SK-N-MC (cell line): ENCODE results near the gene TINAG.
"Not testable (repeated sequence)": the region's sequence is repeated elsewhere in the genome, so short reads cannot be mapped to it uniquely, and the experiment has no call there.

Experiments
- DNase-seq: peaks from one replicate; pipeline ENCODE4 v3.0.0-alpha.2; 2011; ENCODE audit warnings: low read depth, low spot score
- H3K27ac ChIP-seq: fragments of 200-600 bp; sonication (generic); 2 replicates; pipeline ENCODE4 v1.5.1; 2016; ENCODE audit warnings: mixed run types
- H3K36me3 ChIP-seq: fragments of 200-600 bp; sonication (generic); 2 replicates; pipeline ENCODE4 v1.6.1; 2017; ENCODE audit warnings: antibody characterized with exemption, low read length, mixed read lengths; ENCODE audit not compliant: insufficient read depth
- H3K4me3 ChIP-seq: fragments of 200-600 bp; sonication (generic); 2 replicates; pipeline ENCODE4 v1.5.1; 2016
- H3K9ac ChIP-seq: fragments of 200-600 bp; sonication (generic); 2 replicates; pipeline ENCODE4 v1.8.0; 2017; ENCODE audit warnings: mixed run types, mixed read lengths; ENCODE audit not compliant: insufficient read length
- H3K9me3 ChIP-seq: fragments of 200-600 bp; sonication (generic); 2 replicates; pipeline ENCODE4 v1.6.1; 2017; ENCODE audit warnings: low read depth, mild to moderate bottlenecking, antibody characterized with exemption, low read length, moderate library complexity, mixed read lengths
- EZH2 ChIP-seq: fragments of 200-600 bp; sonication (generic); IDR thresholded peaks from one replicate; pipeline ENCODE4 v1.6.1; 2017; ENCODE audit warnings: antibody characterized with exemption
- FOXP2 ChIP-seq: optimal IDR thresholded peaks from 2 replicates; pipeline ENCODE3; 2011; ENCODE audit warnings: mild to moderate bottlenecking, moderate library complexity; ENCODE audit not compliant: insufficient read depth; ENCODE audit errors: extremely low read length, control extremely low read depth
- POLR2AphosphoS5 ChIP-seq: IDR thresholded peaks from 2 replicates; pipeline ENCODE4 v1.6.1; 2012; ENCODE audit warnings: mild to moderate bottlenecking, low read depth, low read length, borderline replicate concordance

Gene TINAG

GRCh38 chr6:54320871-54321270 lies 12.6 kb downstream of the TINAG start:
- TF ChIP-seq EZH2 (no peak), FOXP2 (no peak), POLR2AphosphoS5 (no peak)
- H3K9ac ChIP-seq: no peak overlapping the region
- H3K9me3 ChIP-seq: no peaks in the 10 kb centered on the region
- no peaks in the 10 kb centered on the region for H3K36me3 ChIP-seq
- no peak overlapping the region for H3K27ac ChIP-seq
- DNase-seq: no peak
- no peak overlapping the region for H3K4me3 ChIP-seq

- Histone ChIP-seq H3K27ac (no peak overlapping the region), H3K36me3 (no peaks in the 10 kb centered on the region), H3K9me3 (no peaks in the 10 kb centered on the region), H3K9ac (no peak overlapping the region), H3K4me3 (no peak overlapping the region)
- no peak for TF ChIP-seq EZH2
- TF ChIP-seq FOXP2: no peak
- no peak for DNase-seq
These were observed 19.4 kb downstream of the TINAG start for GRCh38 chr6:54327631-54328030.

- not testable (repeated sequence) for H3K27ac ChIP-seq, H3K9ac ChIP-seq, H3K36me3 ChIP-seq, DNase-seq, H3K9me3 ChIP-seq, H3K4me3 ChIP-seq
These were observed 23.3 kb downstream of the TINAG start for GRCh38 chr6:54331571-54331970.

DNA sequence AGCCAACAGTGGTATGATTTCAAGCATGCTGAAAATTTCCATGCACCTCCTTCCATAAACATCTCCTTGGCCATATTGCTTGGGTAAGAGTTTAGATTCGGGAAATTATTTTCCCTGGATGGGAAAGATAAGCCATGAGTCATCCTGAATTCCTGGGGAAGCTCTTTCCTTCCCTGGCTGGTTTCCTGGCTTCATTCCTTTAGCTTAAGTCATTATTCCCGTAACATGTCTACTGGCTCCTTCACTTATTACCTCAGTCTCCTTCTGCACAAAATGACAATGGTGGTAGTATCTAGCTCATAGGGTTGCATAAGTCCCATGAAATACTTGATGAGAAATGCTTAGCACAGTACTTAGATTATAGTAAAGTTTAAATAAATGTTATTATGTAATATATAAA lies 27.6 kb downstream of the TINAG start:
- Histone ChIP-seq H3K9ac (no peak overlapping the region), H3K36me3 (no peaks in the 10 kb centered on the region), H3K4me3 (no peak overlapping the region), H3K9me3 (no peaks in the 10 kb centered on the region), H3K27ac (no peak overlapping the region)
- no peak for TF ChIP-seq POLR2AphosphoS5
- TF ChIP-seq EZH2: no peak
- TF ChIP-seq FOXP2: no peak
- DNase-seq: no peak

DNA sequence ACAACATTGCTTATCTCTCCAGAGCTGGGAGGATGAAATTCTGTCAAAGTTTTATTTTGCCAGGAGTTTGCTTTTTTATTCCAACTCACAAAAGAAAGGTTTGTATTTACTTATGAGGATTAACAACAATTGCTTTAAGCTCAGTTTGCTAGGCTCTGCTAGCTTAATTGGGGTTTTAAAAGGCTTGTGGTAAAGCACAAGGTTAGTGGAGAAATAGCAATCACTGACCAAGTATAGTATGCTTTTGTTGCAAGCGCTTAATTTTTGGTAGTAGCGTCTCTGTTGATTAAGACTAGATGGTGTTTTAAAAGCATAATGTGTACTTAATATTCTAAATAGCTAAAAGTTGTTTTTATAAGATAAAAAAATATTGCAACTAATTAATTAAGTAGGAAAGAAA lies 45.7 kb downstream of the TINAG start:
- no peaks in the 10 kb centered on the region for H3K36me3 ChIP-seq
- DNase-seq: no peak
- no peak for TF ChIP-seq POLR2AphosphoS5
- no peak for TF ChIP-seq EZH2
- no peak for TF ChIP-seq FOXP2

DNA sequence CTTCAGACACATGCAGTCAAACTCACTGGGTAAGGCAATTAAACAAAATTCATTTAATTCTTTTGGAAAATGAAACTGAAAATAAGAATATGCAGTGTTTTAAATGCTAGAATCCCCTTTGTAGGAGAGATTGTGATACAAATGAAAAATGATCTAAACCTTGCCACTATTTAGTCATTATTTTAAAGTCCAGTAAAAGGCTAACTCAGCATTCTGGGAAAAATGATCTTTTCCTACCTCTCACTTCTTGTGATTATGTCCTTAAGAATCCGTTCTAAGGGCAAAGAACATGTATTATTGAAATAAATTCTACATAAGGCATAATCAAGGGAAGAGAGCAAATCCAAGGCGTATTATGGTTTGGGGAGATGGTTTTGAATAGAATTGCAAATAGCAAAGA lies 46.4 kb downstream of the TINAG start:
- no peak overlapping the region for H3K9ac ChIP-seq
- TF ChIP-seq POLR2AphosphoS5 (no peak), EZH2 (no peak), FOXP2 (no peak)
- H3K36me3 ChIP-seq: no peaks in the 10 kb centered on the region
- H3K27ac ChIP-seq: no peak overlapping the region
- no peak for DNase-seq
- H3K4me3 ChIP-seq: no peak overlapping the region
- no peaks in the 10 kb centered on the region for H3K9me3 ChIP-seq

More for the DNA sequence above, 45.7 kb downstream of the TINAG start:
- Histone ChIP-seq H3K9ac (no peak overlapping the region), H3K4me3 (no peak overlapping the region), H3K27ac (no peak overlapping the region), H3K9me3 (no peaks in the 10 kb centered on the region)

GRCh38 chr6:54357141-54357540 lies 48.9 kb downstream of the TINAG start:
- TF ChIP-seq FOXP2: no peak
- TF ChIP-seq POLR2AphosphoS5: no peak
- TF ChIP-seq EZH2: no peak
- Histone ChIP-seq H3K36me3 (no peaks in the 10 kb centered on the region), H3K4me3 (no peak overlapping the region), H3K9me3 (no peaks in the 10 kb centered on the region), H3K27ac (no peak overlapping the region), H3K9ac (no peak overlapping the region)
- DNase-seq: no peak

DNA sequence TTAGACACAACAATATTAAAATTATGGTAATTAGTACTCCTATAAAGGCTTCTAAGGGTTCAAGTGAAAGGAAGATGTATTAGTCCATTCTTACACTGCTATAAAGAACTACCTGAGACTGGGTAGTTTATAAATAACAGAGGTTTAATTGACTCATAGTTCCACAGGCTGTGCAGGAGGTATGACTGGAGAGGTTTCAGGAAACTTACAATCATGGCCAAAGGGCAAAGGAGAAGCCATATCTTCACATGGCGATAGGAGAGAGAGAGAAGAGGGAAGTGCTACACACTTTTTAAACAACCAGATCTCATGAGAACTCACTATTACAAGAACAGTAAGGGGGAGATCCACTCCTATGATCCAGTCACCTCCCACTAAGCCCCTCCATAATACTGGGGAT lies 52.9 kb downstream of the TINAG start:
- TF ChIP-seq POLR2AphosphoS5 (no peak), EZH2 (no peak), FOXP2 (no peak)
- Histone ChIP-seq H3K9ac (no peak overlapping the region), H3K27ac (no peak overlapping the region), H3K9me3 (no peaks in the 10 kb centered on the region), H3K36me3 (no peaks in the 10 kb centered on the region), H3K4me3 (no peak overlapping the region)
- DNase-seq: no peak

DNA sequence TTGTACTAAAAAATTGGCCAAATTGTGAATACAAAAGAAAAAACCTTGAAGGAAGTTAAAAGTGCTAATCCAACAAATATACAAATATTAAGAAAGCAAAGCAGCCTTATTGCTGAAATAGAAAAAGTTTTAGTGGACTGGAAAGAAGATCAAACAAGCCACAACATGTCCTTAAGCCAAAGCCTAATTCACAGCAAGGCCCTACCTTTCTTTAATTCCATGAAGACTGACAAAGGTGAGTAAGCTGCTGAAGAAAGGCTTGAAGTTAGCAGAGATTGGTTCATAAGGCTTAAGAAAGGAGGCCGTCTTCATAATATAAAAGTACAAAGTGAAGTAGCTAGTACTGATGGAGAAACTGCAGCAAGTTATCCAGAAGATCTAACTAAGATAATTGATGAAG lies 53.5 kb downstream of the TINAG start:
- Histone ChIP-seq H3K27ac (no peak overlapping the region), H3K9ac (no peak overlapping the region), H3K4me3 (no peak overlapping the region), H3K9me3 (no peaks in the 10 kb centered on the region), H3K36me3 (no peaks in the 10 kb centered on the region)
- no peak for DNase-seq
- TF ChIP-seq POLR2AphosphoS5 (no peak), EZH2 (no peak), FOXP2 (no peak)

GRCh38 chr6:54366667-54367327 lies 58.6 kb downstream of the TINAG start:
- H3K9me3 ChIP-seq: no peaks in the 10 kb centered on the region
- H3K4me3 ChIP-seq: peak overlapping the region; percentile 43
- no peak for TF ChIP-seq EZH2
- TF ChIP-seq FOXP2: no peak
- TF ChIP-seq POLR2AphosphoS5: no peak
- H3K36me3 ChIP-seq: no peaks in the 10 kb centered on the region
- peak overlapping the region; percentile 40; the same call in 1 of the 2 replicates for H3K27ac ChIP-seq
- H3K9ac ChIP-seq: no peak overlapping the region
- DNase-seq: peak; percentile 37
